GM12873 (cell line): ENCODE results near the gene BFSP2.

Experiments used
- CTCF ChIP-seq: IDR thresholded peaks from 2 replicates; pipeline ENCODE4 v1.5.1; 2012; ENCODE audit warnings: low read depth, mild to moderate bottlenecking, moderate library complexity, low read length, control low read depth; ENCODE audit not compliant: insufficient read depth; ENCODE audit errors: missing control alignments

The BFSP2 gene

GRCh38 chr3:133512416-133513089, 112.7 kb downstream of the BFSP2 start:
- no peak for TF ChIP-seq CTCF

GRCh38 chr3:133514418-133514817, 114.6 kb downstream of the BFSP2 start:
- TF ChIP-seq CTCF = no peak

GRCh38 chr3:133515127-133515526, 115.3 kb downstream of the BFSP2 start:
- TF ChIP-seq CTCF = no peak

GRCh38 chr3:133520286-133520685, 120.4 kb downstream of the BFSP2 start:
- TF ChIP-seq CTCF = no peak

GRCh38 chr3:133521946-133522345, 122.1 kb downstream of the BFSP2 start:
- TF ChIP-seq CTCF = no peak
